Neural progenitor cell (in vitro differentiated cells): ENCODE measurements around the gene FBXO27.

ENCODE experiments used
- CTCF ChIP-seq: fragments of 200-600 bp; sonication (generic); IDR thresholded peaks from 2 replicates; pipeline ENCODE4 v1.5.1; 2017; ENCODE audit warnings: antibody characterized with exemption, mild to moderate bottlenecking
- EZH2 ChIP-seq: fragments of 200-600 bp; sonication (generic); IDR thresholded peaks from 2 replicates; pipeline ENCODE4 v1.6.1; 2017; ENCODE audit warnings: antibody characterized with exemption, mild to moderate bottlenecking, moderate library complexity
- EZH2phosphoT487 ChIP-seq: fragments of 200-600 bp; sonication (generic); IDR thresholded peaks from 2 replicates; pipeline ENCODE4 v1.6.1; 2017; ENCODE audit warnings: antibody characterized with exemption

DNA sequence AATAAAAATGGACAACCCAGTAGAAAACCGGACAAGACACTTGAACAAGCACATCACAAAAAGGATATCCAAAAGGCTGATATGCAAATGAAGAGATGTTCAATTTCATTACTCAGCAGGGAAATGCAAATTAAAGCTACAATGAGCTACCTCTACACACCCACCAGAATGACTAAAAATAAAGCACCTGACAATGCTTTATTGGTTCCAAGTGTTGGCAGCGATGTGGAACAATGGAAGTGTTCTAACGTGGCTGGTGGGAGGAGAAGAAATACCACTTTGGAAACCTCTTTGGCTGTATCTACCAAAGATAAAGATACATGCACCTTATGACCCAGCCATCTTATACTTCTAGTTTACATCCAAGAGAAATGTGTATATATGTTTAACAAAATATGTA is 48.1 kb upstream of the FBXO27 start:
- TF ChIP-seq CTCF (no peak), EZH2 (no peak), EZH2phosphoT487 (no peak)
